ENCODE measurements around the gene HUS1B.
"Not testable (repeated sequence)": the region's sequence is repeated elsewhere in the genome, so short reads cannot be mapped to it uniquely, and the experiment has no call there.

HUS1B gene

DNA sequence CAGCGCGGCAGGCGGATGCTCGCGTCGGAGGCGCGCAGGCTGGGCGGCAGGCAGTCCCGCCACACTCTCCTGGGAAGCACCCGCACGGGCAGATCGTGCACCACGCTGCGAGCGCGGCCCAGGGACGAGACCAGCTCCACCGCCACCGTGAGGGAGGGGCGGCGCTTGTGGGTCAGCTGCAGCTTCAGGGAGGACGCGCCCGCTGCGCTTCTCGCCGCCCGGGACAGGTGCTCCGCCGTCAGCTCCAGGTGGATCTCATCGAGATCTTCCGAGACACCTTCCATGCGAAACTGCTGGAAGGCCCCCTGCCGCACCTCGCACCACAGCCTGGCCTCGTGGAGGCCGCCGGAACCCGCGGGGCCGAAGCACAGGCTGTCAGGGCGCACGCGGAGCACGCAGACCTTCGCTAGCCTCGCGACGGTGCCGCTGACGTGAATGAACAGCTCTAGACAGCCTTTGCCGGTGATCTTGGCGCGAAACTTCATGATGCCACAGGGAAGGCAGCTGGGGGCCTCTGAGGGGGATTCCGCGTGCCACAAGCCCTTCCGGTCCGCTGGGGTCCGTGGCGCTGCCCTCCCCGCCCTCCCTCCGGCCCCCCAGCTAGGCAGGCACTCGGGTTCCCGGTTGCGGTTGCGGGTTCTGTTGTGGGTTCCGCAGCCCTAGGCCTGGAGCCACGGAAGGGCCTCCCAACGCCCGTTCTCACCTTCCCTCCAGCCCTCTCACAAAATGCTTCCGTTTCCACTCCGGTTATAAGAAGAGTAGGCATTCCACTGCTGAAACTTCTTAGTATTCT, at the start of gene HUS1B:
HUS1B (minus strand) TSS at position 641 of the 793 bp plus-strand sequence; CDS start at position 485, 156 bp downstream.
- Mint-ChIP-seq H3K9me3 (no peaks in the 10 kb centered on the region), H3K27ac (no peak within 1 kb of the TSS), H3K27me3 (ENCODE audit: low read depth) (no peaks in the 10 kb centered on the region), H3K4me3 (no peak within 1 kb of the TSS), H3K4me1 (ENCODE audit: low read depth) (peaks cover 26% of the 10 kb centered on the region), H3K36me3 (ENCODE audit: low read depth) (peaks cover 21% of the 10 kb centered on the region)

DNA sequence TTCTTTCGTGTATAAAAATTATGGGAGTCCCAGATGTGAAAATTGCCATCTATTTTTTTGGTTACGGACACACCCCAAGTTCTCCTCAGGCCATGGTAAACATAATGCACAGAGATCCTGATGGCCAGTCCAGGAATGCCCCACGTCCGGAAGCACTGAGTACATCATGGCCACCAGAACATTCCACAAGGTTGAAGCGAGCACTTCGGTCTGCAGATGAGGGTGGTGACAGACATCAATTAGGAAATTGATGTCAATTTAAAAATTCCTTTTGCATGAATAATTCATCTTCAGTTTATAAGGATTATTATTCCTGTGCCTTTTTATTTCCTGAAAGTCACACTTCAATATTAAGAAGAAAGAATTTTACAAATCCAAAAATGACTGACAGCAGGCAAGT, 49.2 kb upstream of the HUS1B start:
- H3K27ac Mint-ChIP-seq: no peak overlapping the region
- peaks cover 25% of the 10 kb centered on the region for H3K4me1 Mint-ChIP-seq (ENCODE audit: low read depth)
- H3K9me3 Mint-ChIP-seq: no peaks in the 10 kb centered on the region
- no peaks in the 10 kb centered on the region for H3K27me3 Mint-ChIP-seq (ENCODE audit: low read depth)
- no peak overlapping the region for H3K4me3 Mint-ChIP-seq
- H3K36me3 Mint-ChIP-seq (ENCODE audit: low read depth): no peaks in the 10 kb centered on the region

DNA sequence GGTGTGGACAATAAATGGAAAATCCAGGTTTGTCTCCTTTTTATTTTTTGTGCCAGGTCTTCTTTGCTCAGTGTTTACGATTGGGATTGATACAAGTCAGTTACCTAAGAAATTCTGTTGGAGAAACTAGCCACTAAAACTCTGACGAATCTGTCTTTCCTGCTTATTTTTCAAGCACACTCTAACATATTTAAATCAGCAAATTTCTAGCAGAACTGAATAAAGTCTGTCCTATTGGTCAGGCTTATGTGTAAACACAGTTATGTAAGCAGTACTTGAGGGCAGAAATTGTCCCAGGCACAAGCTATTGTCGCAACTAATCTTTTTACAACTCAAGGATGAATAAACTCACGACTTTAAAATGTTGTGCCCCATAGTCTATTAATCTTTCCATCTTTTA, 48.1 kb upstream of the HUS1B start:
- Mint-ChIP-seq H3K27ac (no peak overlapping the region), H3K4me1 (ENCODE audit: low read depth) (peaks cover 18% of the 10 kb centered on the region), H3K9me3 (no peaks in the 10 kb centered on the region), H3K4me3 (no peak overlapping the region), H3K27me3 (ENCODE audit: low read depth) (peaks cover 4% of the 10 kb centered on the region), H3K36me3 (ENCODE audit: low read depth) (no peaks in the 10 kb centered on the region)

DNA sequence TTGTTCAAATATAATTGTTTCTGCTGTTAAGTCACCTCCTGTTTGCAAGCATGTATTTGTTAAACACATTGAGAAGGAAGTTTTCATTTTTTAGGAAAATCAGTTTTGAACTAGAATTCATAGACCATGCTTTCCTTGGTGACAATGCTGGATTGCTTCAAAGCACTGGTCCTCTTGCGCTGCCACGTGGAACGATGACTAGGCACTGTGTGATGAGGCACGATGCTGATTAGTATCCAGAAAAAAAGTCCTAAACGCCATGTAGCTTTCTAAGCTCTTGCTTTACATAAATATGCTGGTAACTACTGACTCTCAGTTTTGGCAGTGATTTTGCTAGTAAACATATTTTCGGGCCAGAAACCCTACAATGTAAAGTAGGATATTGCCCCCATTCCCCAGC, 47.1 kb upstream of the HUS1B start:
- Mint-ChIP-seq H3K36me3 (ENCODE audit: low read depth) (no peaks in the 10 kb centered on the region), H3K4me1 (ENCODE audit: low read depth) (peaks cover 10% of the 10 kb centered on the region), H3K4me3 (no peak overlapping the region), H3K9me3 (no peaks in the 10 kb centered on the region), H3K27ac (no peak overlapping the region), H3K27me3 (ENCODE audit: low read depth) (peaks cover 4% of the 10 kb centered on the region)

DNA sequence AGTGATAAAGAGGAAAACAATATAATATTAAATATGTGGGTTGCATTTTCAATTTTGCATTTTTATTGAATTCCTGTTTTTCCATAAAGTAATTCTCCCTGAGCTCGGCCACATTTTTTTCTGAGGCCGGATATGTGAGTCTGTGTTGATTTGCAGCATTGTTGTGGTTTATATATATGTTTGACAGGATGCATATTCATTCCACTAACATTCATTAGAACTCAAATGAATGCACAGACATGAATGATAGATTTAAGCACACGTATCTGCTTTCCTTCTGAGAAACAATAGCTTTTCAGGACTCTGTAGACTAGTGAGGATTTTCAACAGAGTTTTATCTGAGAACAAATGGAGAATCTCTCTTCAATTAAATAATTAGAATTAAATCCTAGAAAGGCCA, 46.7 kb upstream of the HUS1B start:
- Mint-ChIP-seq H3K9me3 (no peaks in the 10 kb centered on the region), H3K4me3 (no peak overlapping the region), H3K36me3 (ENCODE audit: low read depth) (no peaks in the 10 kb centered on the region), H3K27ac (no peak overlapping the region), H3K27me3 (ENCODE audit: low read depth) (peaks cover 4% of the 10 kb centered on the region), H3K4me1 (ENCODE audit: low read depth) (peaks cover 9% of the 10 kb centered on the region)

DNA sequence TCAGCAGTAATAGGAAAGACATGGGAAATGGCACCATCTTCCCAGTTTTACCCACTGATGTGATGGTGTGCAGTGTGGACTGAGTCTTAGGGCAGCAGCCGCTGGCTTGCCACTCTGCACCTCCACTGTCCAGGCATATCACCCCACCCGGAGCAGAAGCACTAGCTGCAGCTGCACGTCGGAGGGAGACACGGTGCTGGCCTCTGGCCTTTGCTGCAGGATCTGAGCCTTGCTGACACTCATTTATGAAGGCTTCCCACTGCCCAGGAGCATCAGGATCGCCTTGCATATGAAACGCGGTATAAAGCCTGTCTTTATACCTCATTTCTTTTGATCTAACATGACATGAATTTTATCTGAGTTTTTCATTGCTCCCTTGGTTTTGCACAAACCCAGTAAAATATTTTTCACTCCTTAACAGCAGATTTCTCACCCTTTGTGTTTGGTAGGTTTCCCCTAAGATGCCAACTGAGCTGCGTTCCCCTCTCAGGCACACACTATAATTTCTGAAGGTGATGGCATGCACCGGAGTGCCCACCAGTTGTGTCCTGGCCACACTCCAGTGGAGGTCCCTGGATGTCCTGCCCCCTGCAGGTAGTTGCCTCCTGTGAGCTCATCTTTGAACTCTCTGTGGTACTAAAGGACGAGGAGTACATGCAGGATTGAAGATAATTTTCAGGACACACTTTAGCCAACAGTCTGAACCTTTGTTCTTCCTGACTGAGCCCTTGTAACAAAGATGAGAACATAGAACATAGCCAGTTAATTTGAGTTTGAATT, 45.0 kb upstream of the HUS1B start:
- peaks cover 4% of the 10 kb centered on the region for H3K27me3 Mint-ChIP-seq (ENCODE audit: low read depth)
- no peak overlapping the region for H3K27ac Mint-ChIP-seq
- H3K4me3 Mint-ChIP-seq: no peak overlapping the region
- H3K9me3 Mint-ChIP-seq: no peaks in the 10 kb centered on the region
- H3K4me1 Mint-ChIP-seq (ENCODE audit: low read depth): peaks cover 4% of the 10 kb centered on the region
- H3K36me3 Mint-ChIP-seq (ENCODE audit: low read depth): no peaks in the 10 kb centered on the region

DNA sequence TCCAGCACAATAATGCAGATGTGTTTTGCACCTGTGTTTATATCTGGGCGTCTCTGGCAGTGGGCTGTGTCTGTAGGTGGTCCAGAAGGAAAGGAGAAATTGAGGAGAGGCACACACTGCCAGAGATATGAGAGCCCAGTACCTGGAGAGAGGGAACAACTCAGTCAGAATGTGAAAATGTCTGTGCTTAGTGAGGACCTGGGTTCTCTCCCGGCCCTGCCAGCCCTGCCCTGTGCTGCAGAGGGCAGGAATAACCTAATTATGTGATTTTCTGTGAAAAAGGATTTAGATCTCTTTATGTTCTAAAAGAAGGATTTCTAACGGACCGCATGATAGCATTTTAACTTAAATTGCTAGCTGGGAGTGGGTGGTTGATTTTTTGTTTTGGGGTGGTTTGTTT, 44.3 kb upstream of the HUS1B start:
- no peaks in the 10 kb centered on the region for H3K9me3 Mint-ChIP-seq
- H3K36me3 Mint-ChIP-seq (ENCODE audit: low read depth): no peaks in the 10 kb centered on the region
- H3K4me1 Mint-ChIP-seq (ENCODE audit: low read depth): peaks cover 4% of the 10 kb centered on the region
- H3K4me3 Mint-ChIP-seq: no peak overlapping the region
- H3K27ac Mint-ChIP-seq: no peak overlapping the region
- peaks cover 4% of the 10 kb centered on the region for H3K27me3 Mint-ChIP-seq (ENCODE audit: low read depth)

DNA sequence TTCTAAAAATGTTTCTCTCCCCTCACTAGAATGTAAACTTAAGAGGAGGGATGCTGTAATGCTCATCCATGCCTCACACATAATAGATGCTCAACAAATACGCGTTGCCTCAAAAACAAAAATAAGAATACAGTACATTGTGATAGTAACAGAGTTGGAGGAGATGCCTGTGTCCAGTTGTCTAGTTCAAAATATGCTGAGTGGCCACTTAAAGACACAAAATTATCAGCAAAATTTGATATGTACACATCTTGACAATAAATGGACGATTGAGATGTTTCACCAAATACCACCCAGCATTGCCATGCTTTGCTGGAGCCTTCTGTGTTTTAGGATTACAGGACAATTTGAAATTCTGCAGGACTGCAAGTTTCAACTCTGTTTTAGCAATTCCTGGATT, 43.6 kb upstream of the HUS1B start:
- no peaks in the 10 kb centered on the region for H3K9me3 Mint-ChIP-seq
- no peak overlapping the region for H3K27ac Mint-ChIP-seq
- no peak overlapping the region for H3K4me3 Mint-ChIP-seq
- H3K27me3 Mint-ChIP-seq (ENCODE audit: low read depth): peaks cover 4% of the 10 kb centered on the region
- H3K4me1 Mint-ChIP-seq (ENCODE audit: low read depth): peaks cover 6% of the 10 kb centered on the region
- H3K36me3 Mint-ChIP-seq (ENCODE audit: low read depth): no peaks in the 10 kb centered on the region

DNA sequence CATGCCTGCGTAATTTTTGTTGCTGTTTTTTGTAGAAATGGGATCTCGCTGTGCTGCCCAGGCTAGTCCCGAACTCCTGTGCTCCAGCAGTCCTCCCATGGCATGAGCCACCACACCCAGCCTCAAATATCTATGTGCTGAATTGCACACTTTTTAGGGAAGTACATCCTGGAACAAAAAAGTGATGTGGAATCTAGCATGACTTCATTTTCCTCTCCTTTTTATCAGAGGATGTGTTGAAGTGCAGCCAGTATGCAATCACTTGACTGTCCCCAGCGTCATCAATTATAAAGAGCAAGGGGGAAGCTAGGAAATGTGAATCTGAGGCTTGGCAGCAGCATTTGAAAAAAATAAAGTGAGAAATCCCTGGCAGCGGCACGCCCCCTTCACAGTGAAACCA, 42.4 kb upstream of the HUS1B start:
- H3K4me3 Mint-ChIP-seq: no peak overlapping the region
- peaks cover 4% of the 10 kb centered on the region for H3K27me3 Mint-ChIP-seq (ENCODE audit: low read depth)
- no peaks in the 10 kb centered on the region for H3K36me3 Mint-ChIP-seq (ENCODE audit: low read depth)
- peaks cover 4% of the 10 kb centered on the region for H3K4me1 Mint-ChIP-seq (ENCODE audit: low read depth)
- H3K27ac Mint-ChIP-seq: no peak overlapping the region
- H3K9me3 Mint-ChIP-seq: no peaks in the 10 kb centered on the region

DNA sequence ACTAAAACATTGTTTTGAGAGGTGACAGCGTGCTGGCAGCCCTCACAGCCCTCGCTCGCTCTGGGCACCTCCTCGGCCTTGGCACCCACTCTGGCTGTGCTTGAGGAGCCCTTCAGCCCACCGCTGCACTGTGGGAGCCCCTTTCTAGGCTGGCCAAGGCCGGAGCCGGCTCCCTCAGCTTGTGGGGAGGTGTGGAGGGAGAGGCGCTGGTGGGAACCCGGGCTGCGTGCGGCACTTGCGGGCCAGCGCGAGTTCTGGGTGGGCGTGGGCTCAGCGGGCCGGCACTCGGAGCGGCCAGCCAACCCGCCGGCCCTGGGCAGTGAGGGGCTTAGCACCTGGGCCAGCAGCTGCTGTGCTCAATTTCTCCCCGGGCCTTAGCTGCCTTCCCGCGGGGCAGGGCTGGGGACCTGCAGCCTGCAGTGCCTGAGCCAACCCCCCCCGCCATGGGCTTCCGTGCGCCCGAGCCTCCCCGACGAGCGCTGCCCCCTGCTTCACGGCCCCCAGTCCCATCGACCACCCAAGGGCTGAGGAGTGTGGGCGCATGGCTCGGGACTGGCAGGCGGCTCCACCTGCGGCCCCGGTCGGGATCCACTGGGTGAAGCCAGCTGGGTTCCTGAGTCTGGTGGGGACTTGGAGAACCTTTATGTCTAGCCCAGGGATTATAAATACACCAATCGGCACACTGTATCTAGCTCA, 37.7 kb upstream of the HUS1B start:
- not testable (repeated sequence) for H3K27me3 Mint-ChIP-seq (ENCODE audit: low read depth); H3K4me3 Mint-ChIP-seq; H3K27ac Mint-ChIP-seq; H3K36me3 Mint-ChIP-seq (ENCODE audit: low read depth); H3K9me3 Mint-ChIP-seq
- peaks cover 29% of the 10 kb centered on the region for H3K4me1 Mint-ChIP-seq (ENCODE audit: low read depth)

DNA sequence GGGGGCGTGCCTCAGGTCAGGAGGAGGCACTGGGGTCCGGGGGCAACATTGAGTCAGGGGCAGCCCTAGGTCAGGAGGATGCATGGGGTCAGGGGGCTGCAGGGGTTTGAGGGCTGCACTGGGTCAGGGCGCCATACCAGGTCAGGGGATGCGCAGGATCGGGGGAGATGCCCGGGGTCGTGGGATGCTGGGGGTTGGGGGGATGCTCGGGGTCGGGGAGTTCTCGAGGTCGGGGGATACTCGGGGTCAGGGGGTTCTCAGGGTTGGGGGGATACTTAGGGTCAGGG, 36.8 kb upstream of the HUS1B start:
- H3K27me3 Mint-ChIP-seq (ENCODE audit: low read depth): no peaks in the 10 kb centered on the region
- peaks cover 33% of the 10 kb centered on the region for H3K4me1 Mint-ChIP-seq (ENCODE audit: low read depth)
- peaks cover 10% of the 10 kb centered on the region for H3K36me3 Mint-ChIP-seq (ENCODE audit: low read depth)
- H3K4me3 Mint-ChIP-seq: peak overlapping the region; percentile 95
- H3K27ac Mint-ChIP-seq: no peak overlapping the region
- H3K9me3 Mint-ChIP-seq: no peaks in the 10 kb centered on the region

DNA sequence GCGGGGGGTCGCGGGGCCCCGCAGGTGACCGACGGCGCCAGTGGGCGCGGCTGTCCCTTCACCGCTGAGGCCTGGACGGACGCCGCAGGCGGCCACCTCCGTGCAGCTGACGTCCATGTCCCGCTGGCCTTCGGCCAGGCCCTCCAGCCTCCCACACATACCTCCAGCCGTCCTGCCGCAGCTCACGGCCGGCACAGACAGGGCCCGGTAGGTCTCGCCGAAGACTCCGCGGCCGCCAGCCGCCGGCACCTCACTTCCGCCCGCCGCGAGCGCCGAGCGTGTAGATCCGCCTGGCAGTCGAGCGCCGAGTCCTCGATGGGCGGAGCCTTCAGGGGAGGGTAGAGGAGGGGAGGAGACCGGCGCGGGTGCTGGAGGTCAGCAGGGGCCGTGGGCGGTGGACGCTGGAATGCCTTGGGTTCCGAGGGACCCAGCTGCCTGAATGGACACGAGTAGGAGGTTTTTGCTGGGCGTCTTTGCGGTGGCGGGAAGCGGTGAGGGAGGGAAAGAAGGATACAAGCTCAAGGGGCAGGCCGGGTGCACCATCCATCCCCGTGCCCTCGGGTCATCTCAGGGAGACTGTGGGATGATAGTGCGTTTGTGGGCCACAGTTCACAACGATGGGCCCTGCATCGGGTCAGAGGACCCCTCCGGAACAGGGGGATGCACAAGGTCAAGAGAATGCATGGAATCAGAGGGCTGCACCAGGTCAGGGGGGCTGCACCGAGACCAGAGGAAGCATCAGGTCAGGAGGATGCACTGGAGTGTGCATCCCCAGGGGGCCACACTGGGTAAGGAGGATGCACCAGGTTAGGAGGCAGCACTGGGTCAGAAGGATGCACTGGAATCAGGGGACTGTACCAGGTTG, 36.2 kb upstream of the HUS1B start, which contains the start of gene EXOC2:
EXOC2 (minus strand) TSS at position 282 of the 865 bp plus-strand sequence. CDS start 55,321 bp downstream, outside the sequence.
- Mint-ChIP-seq H3K9me3 (no peaks in the 10 kb centered on the region), H3K27me3 (ENCODE audit: low read depth) (no peaks in the 10 kb centered on the region), H3K4me3 (peak within 1 kb of the TSS; percentile 95), H3K4me1 (ENCODE audit: low read depth) (peaks cover 33% of the 10 kb centered on the region), H3K27ac (peak within 1 kb of the TSS; percentile 93), H3K36me3 (ENCODE audit: low read depth) (peaks cover 10% of the 10 kb centered on the region)

DNA sequence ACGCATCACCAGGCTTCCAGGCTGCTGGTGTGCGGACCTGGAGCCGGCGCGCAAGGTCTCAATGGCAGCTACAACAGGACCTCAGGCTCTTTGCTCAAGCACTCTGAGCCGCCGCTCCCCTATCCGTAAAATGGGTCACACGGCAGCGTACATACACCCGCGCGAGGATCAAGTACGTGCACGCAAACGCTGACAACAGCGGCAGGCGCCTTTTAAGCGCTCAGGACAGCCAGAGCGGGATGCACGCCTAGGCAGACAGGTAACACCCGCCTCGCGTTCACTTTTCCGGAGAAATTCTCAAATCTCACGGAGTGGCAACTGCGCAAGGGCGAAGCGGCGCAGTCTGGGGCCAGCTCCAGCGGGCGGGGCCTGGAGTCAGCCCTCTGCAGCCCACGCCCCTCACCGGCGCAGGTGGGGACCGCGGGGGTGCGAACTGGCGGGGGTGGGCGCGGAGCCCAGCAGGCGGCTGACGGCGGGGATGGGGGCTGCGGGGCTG, 35.5 kb upstream of the HUS1B start:
- no peaks in the 10 kb centered on the region for H3K27me3 Mint-ChIP-seq (ENCODE audit: low read depth)
- H3K4me1 Mint-ChIP-seq (ENCODE audit: low read depth): peaks cover 33% of the 10 kb centered on the region
- H3K4me3 Mint-ChIP-seq: peak overlapping the region; percentile 93
- H3K36me3 Mint-ChIP-seq (ENCODE audit: low read depth): peaks cover 10% of the 10 kb centered on the region
- H3K9me3 Mint-ChIP-seq: no peaks in the 10 kb centered on the region
- peak overlapping the region; percentile 93 for H3K27ac Mint-ChIP-seq

DNA sequence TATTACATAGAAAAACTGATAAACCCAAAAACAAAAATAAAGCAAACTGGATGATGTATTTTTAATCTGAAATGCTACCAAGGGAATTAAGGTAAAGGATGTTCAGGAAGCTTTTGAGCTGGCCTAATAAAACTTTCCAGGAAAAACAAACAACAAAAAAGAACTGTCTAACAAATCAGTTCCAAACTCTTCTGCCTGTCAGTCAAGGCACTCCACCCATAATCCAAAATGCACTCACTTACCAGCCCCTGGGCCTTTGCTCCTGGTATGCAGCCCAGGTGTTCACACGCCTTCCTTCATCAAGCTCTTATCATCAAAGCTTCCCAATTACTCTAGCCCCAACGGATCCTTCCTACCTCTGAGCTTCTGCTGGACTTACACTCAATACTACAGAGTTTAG, 32.3 kb upstream of the HUS1B start:
- Mint-ChIP-seq H3K36me3 (ENCODE audit: low read depth) (peaks cover 12% of the 10 kb centered on the region), H3K9me3 (no peaks in the 10 kb centered on the region), H3K27me3 (ENCODE audit: low read depth) (no peaks in the 10 kb centered on the region), H3K27ac (no peak overlapping the region), H3K4me1 (ENCODE audit: low read depth) (peaks cover 41% of the 10 kb centered on the region), H3K4me3 (no peak overlapping the region)
